Loucy (cell line): ENCODE data around the gene ARAF.

Experiments used
- CTCF ChIP-seq: fragments of 200-600 bp; sonication (generic); conservative IDR thresholded peaks from 2 replicates; pipeline ENCODE4 v1.5.1; 2014; ENCODE audit warnings: mild to moderate bottlenecking, antibody characterized with exemption, low read length
- EZH2phosphoT487 ChIP-seq: fragments of 200-600 bp; IDR thresholded peaks from 2 replicates; pipeline ENCODE4 v1.6.1; 2018; ENCODE audit warnings: antibody characterized with exemption, mild to moderate bottlenecking, moderate library complexity, borderline replicate concordance

DNA sequence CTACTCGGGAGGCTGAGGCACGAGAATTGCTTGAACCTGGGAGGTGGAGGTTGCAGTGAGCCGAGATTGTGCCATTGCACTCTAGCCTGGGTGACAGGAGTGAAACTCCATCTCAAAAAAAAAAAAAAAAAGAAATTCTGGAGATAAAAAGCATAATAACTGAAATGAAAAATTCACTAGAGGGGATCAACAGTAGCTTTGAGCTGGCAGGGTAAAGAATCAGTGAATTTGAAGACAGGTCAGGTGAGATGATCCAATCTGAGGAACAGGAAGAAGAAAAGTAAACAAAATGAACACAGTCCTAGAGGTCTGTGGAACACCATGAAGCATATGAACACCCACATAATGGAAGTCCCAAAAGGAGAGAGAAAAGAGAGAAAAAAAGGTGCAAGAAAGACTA lies 36.2 kb downstream of the ARAF start:
- TF ChIP-seq CTCF: no peak
- TF ChIP-seq EZH2phosphoT487: no peak
